Spleen (tissue), 11 donors: ENCODE measurements around the gene KSR1. TPM values are rescaled to one million over a fixed set of nuclear protein-coding genes. Genes with fewer than 3 reads are reported as not detected.

Experiments
- DNase-seq: peaks from one replicate; pipeline ENCODE4 v3.0.0-alpha.2; 2020
- H3K27ac ChIP-seq, 8 donors: fragments of 200-600 bp; sonication (generic) in 7 of 8; 1 replicate in 4 of 8; 2 replicates in 4 of 8; pipeline versions ENCODE4 v1.5.0 to v1.8.0; 2016 to 2021; ENCODE audit warnings: inconsistent platforms in 4 of 8, mild to moderate bottlenecking in 4 of 8, moderate library complexity in 1 of 8
- H3K27me3 ChIP-seq, 7 donors: fragments of 200-600 bp; sonication (generic) in 6 of 7; replicated peaks in 1 of 7; 1 replicate in 4 of 7; 2 replicates in 3 of 7; pipeline versions ENCODE4 v1.5.0 to v1.8.0; 2016 to 2021; ENCODE audit warnings: inconsistent platforms in 3 of 7, mild to moderate bottlenecking in 1 of 7
- H3K36me3 ChIP-seq, 6 donors: fragments of 200-600 bp; sonication (generic) in 5 of 6; 1 replicate in 4 of 6; 2 replicates in 2 of 6; pipeline versions ENCODE4 v1.5.0 to v1.8.0; 2016 to 2021; ENCODE audit warnings: inconsistent platforms in 2 of 6
- H3K4me1 ChIP-seq, 6 donors: fragments of 200-600 bp; sonication (generic) in 5 of 6; 1 replicate in 3 of 6; 2 replicates in 3 of 6; pipeline versions ENCODE4 v1.5.0 to v1.8.0; 2016 to 2021; ENCODE audit warnings: inconsistent platforms in 3 of 6
- H3K4me3 ChIP-seq, 8 donors: fragments of 200-600 bp; sonication (generic) in 7 of 8; 1 replicate in 4 of 8; 2 replicates in 4 of 8; pipeline versions ENCODE4 v1.5.0 to v1.8.0; 2016 to 2021; ENCODE audit warnings: inconsistent platforms in 4 of 8, mild to moderate bottlenecking in 4 of 8, moderate library complexity in 2 of 8
- H3K9me3 ChIP-seq, 8 donors: fragments of 200-600 bp; sonication (generic) in 7 of 8; 1 replicate in 4 of 8; 2 replicates in 4 of 8; pipeline versions ENCODE4 v1.5.0 to v1.8.0; 2016 to 2021; ENCODE audit warnings: inconsistent platforms in 4 of 8
- CTCF ChIP-seq, 11 experiments: fragments of 200-600 bp in 7 of 11; fragments of 450-650 bp in 4 of 11; sonication (generic) in 4 of 11; IDR thresholded peaks in 8 of 11; conservative IDR thresholded peaks in 3 of 11; 1 replicate in 7 of 11; 2 replicates in 4 of 11; pipeline versions ENCODE4 v1.4.0 to v1.8.0; 2016 to 2021; ENCODE audit warnings: antibody characterized with exemption in 11 of 11, inconsistent platforms in 4 of 11, mild to moderate bottlenecking in 1 of 11
- POLR2A ChIP-seq, 3 donors: fragments of 450-650 bp; IDR thresholded peaks; one replicate each; pipeline ENCODE4 v1.5.1; 2017; ENCODE audit warnings: antibody characterized with exemption in 3 of 3, mild to moderate bottlenecking in 1 of 3
- POLR2AphosphoS5 ChIP-seq, 3 donors: sonication (generic); formaldehyde crosslinking; IDR thresholded peaks; one replicate each; pipeline ENCODE4 v1.5.1; 2017; ENCODE audit warnings: antibody characterized with exemption in 3 of 3
- WGBS, 5 donors: extraction: QIAGEN DNeasy Blood & Tissue Kit in 3 of 5; methylation state at CpG; one replicate each; pipeline versions ENCODE4 v1.1.5 to v1.1.7; 2013 to 2018; 5-methylcytosine and 5-hydroxymethylcytosine counted together
- intact Hi-C: fragments of 100-400 bp; cut with DNase I; formaldehyde crosslinking; loops from one replicate; pipeline ENCODE4 v1.15.0; 2023; ENCODE audit warnings: low total_unique reads
- polyA plus RNA-seq, 3 donors: library from polyadenylated mRNA; stranded (reverse); fragments of 200-250 nt; gene quantifications; one replicate each; pipeline ENCODE4 v1.2.1, GENCODE V29; 2013
- total RNA-seq, 7 donors: library from RNA; depleted of rRNA in 3 of 7; stranded (reverse); fragments of >200 nt in 3 of 7; fragmentation: NEBNext Ultra II Directional in 4 of 7; extraction: Animal tissue kit (Norgen Biotek cat#: 25700) in 4 of 7; gene quantifications; one replicate each; pipeline versions ENCODE4 v1.1.0 to v1.2.1, GENCODE V29; 2016 to 2021
- donor health status: healthy with polysubstance abuse.
- donor health status: DM: no; HTN: no; CAD: no; lungs with moderate emphysema.
- donor health status: DM: no; HTN: no; CAD: no.
- donor health status: Bipolar disorder and iron deficiency.
- donor health status: healthy.
- donor health status: DM: no; HTN: no; CAD: no.
- donor health status: DM: yes; HTN: yes; CAD: no.

The KSR1 gene
- total and polyA plus RNA-seq, 10 donors = 6.4 to 100 (median 46.0) TPM

- DNase-seq = peak; percentile 69
- no peak overlapping the region for H3K4me3 ChIP-seq
- peaks cover 0 to 28% (median 0%) of the 10 kb centered on the region in 6 donors for H3K36me3 ChIP-seq
- no peaks in the 10 kb centered on the region for H3K9me3 ChIP-seq
- no peak overlapping the region for H3K27ac ChIP-seq
- 92 to 98% (median 97%) methylated on average over 11 to 13 of the region's 13 CpGs for WGBS, 5 donors
- peaks cover 4 to 56% (median 37%) of the 10 kb centered on the region in 6 donors for H3K4me1 ChIP-seq
- intact Hi-C loops = no loop called here
- TF ChIP-seq POLR2AphosphoS5 (IDR thresholded peaks at IDR 0.05) = no peak
- no peak for TF ChIP-seq POLR2A (IDR thresholded peaks at IDR 0.05)
- TF ChIP-seq CTCF (IDR thresholded peaks at IDR 0.05 in 8 of 11, conservative IDR thresholded peaks at IDR 0.05 in 3 of 11) = no peak
- no peaks in the 10 kb centered on the region for H3K27me3 ChIP-seq
Observed at GRCh38 chr17:27550291-27550930, 94.2 kb downstream of the KSR1 start.

GRCh38 chr17:27550974-27551505 is 94.8 kb downstream of the KSR1 start:
- Histone ChIP-seq H3K9me3 (no peaks in the 10 kb centered on the region), H3K4me1 (peaks cover 6 to 56% (median 37%) of the 10 kb centered on the region in 6 donors), H3K36me3 (peaks cover 0 to 28% (median 0%) of the 10 kb centered on the region in 6 donors), H3K27me3 (no peaks in the 10 kb centered on the region), H3K4me3 (no peak overlapping the region), H3K27ac (no peak overlapping the region)
- WGBS, 5 donors = 59 to 81% (median 74%) methylated on average over 3 of the region's 3 CpGs
- peak; percentile 27 for DNase-seq
- TF ChIP-seq POLR2A (IDR thresholded peaks at IDR 0.05) (no peak), POLR2AphosphoS5 (IDR thresholded peaks at IDR 0.05) (no peak), CTCF (IDR thresholded peaks at IDR 0.05 in 8 of 11, conservative IDR thresholded peaks at IDR 0.05 in 3 of 11) (no peak)
- intact Hi-C loops = no loop called here

- no peaks in the 10 kb centered on the region for H3K9me3 ChIP-seq
- WGBS, 5 donors = 87 to 93% (median 88%) methylated on average over 12 of the region's 12 CpGs
- DNase-seq = peak; percentile 66
- H3K4me1 ChIP-seq = peaks cover 6 to 50% (median 31%) of the 10 kb centered on the region in 6 donors
- no peak overlapping the region for H3K27ac ChIP-seq
- H3K4me3 ChIP-seq = no peak overlapping the region
- peaks cover 0 to 30% (median 0%) of the 10 kb centered on the region in 6 donors for H3K36me3 ChIP-seq
- TF ChIP-seq POLR2AphosphoS5 (IDR thresholded peaks at IDR 0.05) (no peak), CTCF (IDR thresholded peaks at IDR 0.05 in 8 of 11, conservative IDR thresholded peaks at IDR 0.05 in 3 of 11) (no peak), POLR2A (IDR thresholded peaks at IDR 0.05) (no peak)
- H3K27me3 ChIP-seq = no peaks in the 10 kb centered on the region
- intact Hi-C loops = no loop called here
Observed at GRCh38 chr17:27551701-27552248, 95.5 kb downstream of the KSR1 start.

GRCh38 chr17:27552276-27552732 is 96.1 kb downstream of the KSR1 start:
- H3K4me1 ChIP-seq = peaks cover 6 to 45% (median 26%) of the 10 kb centered on the region in 6 donors
- WGBS, 5 donors = 84 to 96% (median 90%) methylated on average over 4 of the region's 4 CpGs
- no peaks in the 10 kb centered on the region for H3K9me3 ChIP-seq
- DNase-seq = no peak
- H3K4me3 ChIP-seq = no peak overlapping the region
- H3K27me3 ChIP-seq = no peaks in the 10 kb centered on the region
- peaks cover 0 to 36% (median 0%) of the 10 kb centered on the region in 6 donors for H3K36me3 ChIP-seq
- intact Hi-C loops = no loop called here
- no peak for TF ChIP-seq CTCF (IDR thresholded peaks at IDR 0.05 in 8 of 11, conservative IDR thresholded peaks at IDR 0.05 in 3 of 11)
- TF ChIP-seq POLR2A (IDR thresholded peaks at IDR 0.05) = no peak
- TF ChIP-seq POLR2AphosphoS5 (IDR thresholded peaks at IDR 0.05) = no peak
- no peak overlapping the region for H3K27ac ChIP-seq
